Measurements from ENCODE around the gene CLDN9. TPM values are rescaled to one million over a fixed set of nuclear protein-coding genes. Genes with fewer than 3 reads are reported as not detected.

CLDN9 gene
- total and polyA plus RNA-seq, 9 of the 15 experiments (the other 6 are each of a cell fraction or from before 2014, with no cell fraction given) = 0.12 to 0.44 (median 0.22) TPM; not detected in 4

GRCh38 chr16:2980227-2981176, 32.2 kb upstream of the CLDN9 start, which contains the start of gene PKMYT1 (continued):
- peak; percentile 59 for TF ChIP-seq HMGN3 (IDR thresholded peaks at IDR 0.05; ENCODE audit: borderline replicate concordance, extremely low read depth, insufficient read length, low read depth, low read length)
- TF ChIP-seq, protein P1, sequence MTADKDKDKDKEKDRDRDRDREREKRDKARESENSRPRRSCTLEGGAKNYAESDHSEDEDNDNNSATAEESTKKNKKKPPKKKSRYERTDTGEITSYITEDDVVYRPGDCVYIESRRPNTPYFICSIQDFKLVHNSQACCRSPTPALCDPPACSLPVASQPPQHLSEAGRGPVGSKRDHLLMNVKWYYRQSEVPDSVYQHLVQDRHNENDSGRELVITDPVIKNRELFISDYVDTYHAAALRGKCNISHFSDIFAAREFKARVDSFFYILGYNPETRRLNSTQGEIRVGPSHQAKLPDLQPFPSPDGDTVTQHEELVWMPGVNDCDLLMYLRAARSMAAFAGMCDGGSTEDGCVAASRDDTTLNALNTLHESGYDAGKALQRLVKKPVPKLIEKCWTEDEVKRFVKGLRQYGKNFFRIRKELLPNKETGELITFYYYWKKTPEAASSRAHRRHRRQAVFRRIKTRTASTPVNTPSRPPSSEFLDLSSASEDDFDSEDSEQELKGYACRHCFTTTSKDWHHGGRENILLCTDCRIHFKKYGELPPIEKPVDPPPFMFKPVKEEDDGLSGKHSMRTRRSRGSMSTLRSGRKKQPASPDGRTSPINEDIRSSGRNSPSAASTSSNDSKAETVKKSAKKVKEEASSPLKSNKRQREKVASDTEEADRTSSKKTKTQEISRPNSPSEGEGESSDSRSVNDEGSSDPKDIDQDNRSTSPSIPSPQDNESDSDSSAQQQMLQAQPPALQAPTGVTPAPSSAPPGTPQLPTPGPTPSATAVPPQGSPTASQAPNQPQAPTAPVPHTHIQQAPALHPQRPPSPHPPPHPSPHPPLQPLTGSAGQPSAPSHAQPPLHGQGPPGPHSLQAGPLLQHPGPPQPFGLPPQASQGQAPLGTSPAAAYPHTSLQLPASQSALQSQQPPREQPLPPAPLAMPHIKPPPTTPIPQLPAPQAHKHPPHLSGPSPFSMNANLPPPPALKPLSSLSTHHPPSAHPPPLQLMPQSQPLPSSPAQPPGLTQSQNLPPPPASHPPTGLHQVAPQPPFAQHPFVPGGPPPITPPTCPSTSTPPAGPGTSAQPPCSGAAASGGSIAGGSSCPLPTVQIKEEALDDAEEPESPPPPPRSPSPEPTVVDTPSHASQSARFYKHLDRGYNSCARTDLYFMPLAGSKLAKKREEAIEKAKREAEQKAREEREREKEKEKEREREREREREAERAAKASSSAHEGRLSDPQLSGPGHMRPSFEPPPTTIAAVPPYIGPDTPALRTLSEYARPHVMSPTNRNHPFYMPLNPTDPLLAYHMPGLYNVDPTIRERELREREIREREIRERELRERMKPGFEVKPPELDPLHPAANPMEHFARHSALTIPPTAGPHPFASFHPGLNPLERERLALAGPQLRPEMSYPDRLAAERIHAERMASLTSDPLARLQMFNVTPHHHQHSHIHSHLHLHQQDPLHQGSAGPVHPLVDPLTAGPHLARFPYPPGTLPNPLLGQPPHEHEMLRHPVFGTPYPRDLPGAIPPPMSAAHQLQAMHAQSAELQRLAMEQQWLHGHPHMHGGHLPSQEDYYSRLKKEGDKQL (CRISPR knock-in tag; IDR thresholded peaks at IDR 0.05; ENCODE audit: borderline replicate concordance) = no peak
- TF ChIP-seq, protein P2, sequence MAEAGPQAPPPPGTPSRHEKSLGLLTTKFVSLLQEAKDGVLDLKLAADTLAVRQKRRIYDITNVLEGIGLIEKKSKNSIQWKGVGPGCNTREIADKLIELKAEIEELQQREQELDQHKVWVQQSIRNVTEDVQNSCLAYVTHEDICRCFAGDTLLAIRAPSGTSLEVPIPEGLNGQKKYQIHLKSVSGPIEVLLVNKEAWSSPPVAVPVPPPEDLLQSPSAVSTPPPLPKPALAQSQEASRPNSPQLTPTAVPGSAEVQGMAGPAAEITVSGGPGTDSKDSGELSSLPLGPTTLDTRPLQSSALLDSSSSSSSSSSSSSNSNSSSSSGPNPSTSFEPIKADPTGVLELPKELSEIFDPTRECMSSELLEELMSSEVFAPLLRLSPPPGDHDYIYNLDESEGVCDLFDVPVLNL (CRISPR knock-in tag; IDR thresholded peaks at IDR 0.05; ENCODE audit: low read depth) = peak; percentile 62; the same call in 1 of the 2 replicates
- TF ChIP-seq, protein P3, sequence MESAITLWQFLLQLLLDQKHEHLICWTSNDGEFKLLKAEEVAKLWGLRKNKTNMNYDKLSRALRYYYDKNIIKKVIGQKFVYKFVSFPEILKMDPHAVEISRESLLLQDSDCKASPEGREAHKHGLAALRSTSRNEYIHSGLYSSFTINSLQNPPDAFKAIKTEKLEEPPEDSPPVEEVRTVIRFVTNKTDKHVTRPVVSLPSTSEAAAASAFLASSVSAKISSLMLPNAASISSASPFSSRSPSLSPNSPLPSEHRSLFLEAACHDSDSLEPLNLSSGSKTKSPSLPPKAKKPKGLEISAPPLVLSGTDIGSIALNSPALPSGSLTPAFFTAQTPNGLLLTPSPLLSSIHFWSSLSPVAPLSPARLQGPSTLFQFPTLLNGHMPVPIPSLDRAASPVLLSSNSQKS (CRISPR knock-in tag; IDR thresholded peaks at IDR 0.05) = 0 out of 2 replicates have a peak, but pooled peaks have one; percentile 10
- TF ChIP-seq KLF6 (CRISPR knock-in tag; IDR thresholded peaks at IDR 0.05; ENCODE audit: borderline replicate concordance) = no peak
- TF ChIP-seq SAFB (IDR thresholded peaks at IDR 0.05; ENCODE audit: borderline replicate concordance, low read depth, low read length) = peak; percentile 96
- peak; percentile 51 for TF ChIP-seq RBM39 (optimal IDR thresholded peaks at IDR 0.05; ENCODE audit: low read depth, low read length)
- no peak for TF ChIP-seq ZNF77 (CRISPR knock-in tag; IDR thresholded peaks at IDR 0.05)
- peak; percentile 70; the same call in 1 of the 2 replicates for TF ChIP-seq HDGF (IDR thresholded peaks at IDR 0.05)
- TF ChIP-seq ID3 (CRISPR knock-in tag; IDR thresholded peaks at IDR 0.05) = no peak
- peak; percentile 58; the same call in 1 of the 2 replicates for TF ChIP-seq ID3 (tag; IDR thresholded peaks at IDR 0.05)
- peak; percentile 78; the same call in 1 of the 2 replicates for TF ChIP-seq MYC (IDR thresholded peaks at IDR 0.05; ENCODE audit: low read depth, low read length)
- TF ChIP-seq MYC (CRISPR knock-in tag; IDR thresholded peaks at IDR 0.05; ENCODE audit: borderline replicate concordance, low read depth) = peak; percentile 76; the same call in 1 of the 2 replicates
- TF ChIP-seq GABPB1 (CRISPR knock-in tag; IDR thresholded peaks at IDR 0.05) = peak; percentile 42; the same call in 1 of the 2 replicates
- TF ChIP-seq GMEB1 (CRISPR knock-in tag; IDR thresholded peaks at IDR 0.05) = peak; percentile 89
